K562 (cell line): ENCODE data around the gene TMEM225B. TPM values are rescaled to one million over a fixed set of nuclear protein-coding genes. Genes with fewer than 3 reads are reported as not detected.

Experiments used
- BCL6 ChIP-seq: fragments of 250-450 bp; sonication (Bioruptor Pico); IDR thresholded peaks from 2 replicates; pipeline ENCODE4 v1.4.0; 2020
- BCOR ChIP-seq: fragments of 450-650 bp; IDR thresholded peaks from 2 replicates; pipeline ENCODE4 v1.6.1; 2016
- CTBP1 ChIP-seq: fragments of 450-650 bp; IDR thresholded peaks from 2 replicates; pipeline ENCODE4 v1.6.1; 2016; ENCODE audit warnings: borderline replicate concordance
- GTF2A2 ChIP-seq: IDR thresholded peaks from 2 replicates; pipeline ENCODE4 v1.6.1; 2016; ENCODE audit warnings: mild to moderate bottlenecking, missing genetic modification characterization, missing compliant biosample characterization
- KAT7 ChIP-seq: sonication (generic); formaldehyde crosslinking; IDR thresholded peaks from 2 replicates; pipeline ENCODE4 v1.8.0; 2022; ENCODE audit warnings: missing genetic modification reagents, mild to moderate bottlenecking, borderline replicate concordance
- KDM1A ChIP-seq, 2 experiments: fragments of 450-650 bp; IDR thresholded peaks; 2 replicates each; pipeline ENCODE4 v1.6.1; 2016; ENCODE audit warnings: mild to moderate bottlenecking in 2 of 2
- KLF13 ChIP-seq: fragments of 450-650 bp; IDR thresholded peaks from 2 replicates; pipeline ENCODE4 v1.6.1; 2016; ENCODE audit warnings: missing genetic modification characterization, low read depth, mild to moderate bottlenecking, missing compliant biosample characterization, moderate library complexity, borderline replicate concordance
- MCM7 ChIP-seq, 2 experiments: fragments of 450-650 bp; IDR thresholded peaks; 2 replicates each; pipeline ENCODE4 v1.6.1; 2016 to 2018
- MYC ChIP-seq, 2 experiments: fragments of 250-450 bp in 1 of 2; sonication (Bioruptor Pico) in 1 of 2; IDR thresholded peaks; 2 replicates each; pipeline versions ENCODE4 v1.5.1 to v1.6.1; 2012 to 2021; ENCODE audit warnings: low read depth in 2 of 2, borderline replicate concordance in 1 of 2, improper control_type of control experiment in 1 of 2, low read length in 1 of 2, mild to moderate bottlenecking in 1 of 2, moderate library complexity in 1 of 2
- NFRKB ChIP-seq: fragments of 450-650 bp; IDR thresholded peaks from 2 replicates; pipeline ENCODE4 v1.6.1; 2016; ENCODE audit warnings: low read depth
- NR2C1 ChIP-seq, 2 experiments: fragments of 450-650 bp; IDR thresholded peaks; 2 replicates each; pipeline ENCODE4 v1.6.1; 2017; ENCODE audit warnings: mild to moderate bottlenecking in 2 of 2, antibody characterized with exemption in 1 of 2, inconsistent platforms in 1 of 2, missing compliant biosample characterization in 1 of 2, missing genetic modification characterization in 1 of 2
- NR2C2 ChIP-seq, 2 experiments: fragments of 200-800 bp in 1 of 2; sonication (Bioruptor generic) in 1 of 2; sonication (generic) in 1 of 2; formaldehyde crosslinking in 1 of 2; IDR thresholded peaks; 2 replicates each; pipeline versions ENCODE4 v1.6.1 to v1.8.0; 2016 to 2022; ENCODE audit warnings: mild to moderate bottlenecking in 1 of 2, missing compliant biosample characterization in 1 of 2, missing genetic modification characterization in 1 of 2, missing genetic modification reagents in 1 of 2
- NR3C1 ChIP-seq: sonication (generic); formaldehyde crosslinking; IDR thresholded peaks from 2 replicates; pipeline ENCODE4 v1.8.1; 2022; ENCODE audit warnings: missing genetic modification reagents
- POLR2G ChIP-seq: fragments of 200-400 bp; formaldehyde crosslinking; IDR thresholded peaks from 2 replicates; pipeline ENCODE4 v1.6.1; 2017; ENCODE audit warnings: low read depth, mild to moderate bottlenecking, antibody characterized with exemption, low read length, moderate library complexity
- RAD21 ChIP-seq, 2 experiments: fragments of 250-450 bp in 1 of 2; fragments of 450-650 bp in 1 of 2; sonication (Bioruptor Pico) in 1 of 2; formaldehyde crosslinking in 1 of 2; IDR thresholded peaks in 1 of 2; conservative IDR thresholded peaks in 1 of 2; 2 replicates each; pipeline versions ENCODE4 v1.4.0 to v1.8.0; 2020 to 2022; ENCODE audit warnings: mild to moderate bottlenecking in 2 of 2, moderate library complexity in 1 of 2
- SIN3B ChIP-seq: fragments of 450-650 bp; IDR thresholded peaks from 2 replicates; pipeline ENCODE4 v1.6.1; 2017; ENCODE audit warnings: low read depth, mild to moderate bottlenecking, moderate library complexity
- STAG1 ChIP-seq: sonication (generic); formaldehyde crosslinking; IDR thresholded peaks from 2 replicates; pipeline ENCODE4 v1.5.0; 2020; ENCODE audit warnings: missing genetic modification reagents, borderline replicate concordance
- TAF9B ChIP-seq: fragments of 450-650 bp; IDR thresholded peaks from 2 replicates; pipeline ENCODE4 v1.6.1; 2018; ENCODE audit warnings: mild to moderate bottlenecking; ENCODE audit not compliant: partially characterized antibody
- TGIF2 ChIP-seq: sonication (generic); formaldehyde crosslinking; IDR thresholded peaks from 2 replicates; pipeline ENCODE4 v1.8.1; 2022; ENCODE audit warnings: mild to moderate bottlenecking, missing genetic modification reagents, moderate library complexity
- ZBTB2 ChIP-seq: fragments of 450-650 bp; IDR thresholded peaks from 2 replicates; pipeline ENCODE4 v1.6.1; 2016; ENCODE audit warnings: antibody characterized with exemption
- ZEB2 ChIP-seq: fragments of 450-650 bp; IDR thresholded peaks from 2 replicates; pipeline ENCODE4 v1.6.1; 2016
- ZNF121 ChIP-seq: sonication (generic); formaldehyde crosslinking; conservative IDR thresholded peaks from 2 replicates; pipeline ENCODE4 v1.8.0; 2022; ENCODE audit warnings: missing genetic modification reagents
- ZNF174 ChIP-seq: fragments of 250-450 bp; sonication (Bioruptor Pico); IDR thresholded peaks from 2 replicates; pipeline ENCODE4 v1.4.0; 2020; ENCODE audit warnings: mild to moderate bottlenecking
- ZNF696 ChIP-seq: fragments of 250-450 bp; sonication (Bioruptor Pico); conservative IDR thresholded peaks from 2 replicates; pipeline ENCODE4 v1.4.0; 2020; ENCODE audit warnings: mild to moderate bottlenecking, moderate library complexity
- ZNF780A ChIP-seq: fragments of 250-450 bp; sonication (Bioruptor Pico); IDR thresholded peaks from 2 replicates; pipeline ENCODE4 v1.5.0; 2021; ENCODE audit warnings: mild to moderate bottlenecking
- polyA plus RNA-seq, 8 experiments: library from polyadenylated mRNA; depleted of rRNA in 4 of 8; stranded (reverse) in 5 of 8; unstranded in 3 of 8; fragments of >200 nt; fragmentation: Nextera tagmentation in 2 of 8; fragmentation: Illumina TruSeq in 1 of 8; extraction: Ambion mirVana in 2 of 8; extraction: Trizol in 1 of 8; gene quantifications; 2 replicates each; pipeline versions ENCODE4 v1.2.1 to v1.2.3, GENCODE V29; 2011 to 2014; ENCODE audit warnings: inconsistent platforms in 1 of 8, missing spikeins in 1 of 8
- total RNA-seq, 7 experiments: library from RNA; depleted of rRNA in 6 of 7; stranded (reverse); fragments of >200 nt in 6 of 7; fragmentation: Illumina TruSeq in 2 of 7; extraction: Trizol in 2 of 7; gene quantifications; 2 replicates each; pipeline versions ENCODE4 v1.2.1 to v1.2.3, GENCODE V29; 2011 to 2021; ENCODE audit warnings: low replicate concordance in 1 of 7
- TF ChIP-seq, protein P1 (sequence below): fragments of 250-450 bp; sonication (Bioruptor Pico); IDR thresholded peaks from 2 replicates; pipeline ENCODE4 v1.8.0; 2022; ENCODE audit warnings: inconsistent platforms, mild to moderate bottlenecking, moderate library complexity, borderline replicate concordance

Gene TMEM225B
- total and polyA plus RNA-seq, 9 of the 15 experiments (the other 6 are each of a cell fraction or from before 2014, with no cell fraction given): 0.08 to 0.73 (median 0.56) TPM

DNA sequence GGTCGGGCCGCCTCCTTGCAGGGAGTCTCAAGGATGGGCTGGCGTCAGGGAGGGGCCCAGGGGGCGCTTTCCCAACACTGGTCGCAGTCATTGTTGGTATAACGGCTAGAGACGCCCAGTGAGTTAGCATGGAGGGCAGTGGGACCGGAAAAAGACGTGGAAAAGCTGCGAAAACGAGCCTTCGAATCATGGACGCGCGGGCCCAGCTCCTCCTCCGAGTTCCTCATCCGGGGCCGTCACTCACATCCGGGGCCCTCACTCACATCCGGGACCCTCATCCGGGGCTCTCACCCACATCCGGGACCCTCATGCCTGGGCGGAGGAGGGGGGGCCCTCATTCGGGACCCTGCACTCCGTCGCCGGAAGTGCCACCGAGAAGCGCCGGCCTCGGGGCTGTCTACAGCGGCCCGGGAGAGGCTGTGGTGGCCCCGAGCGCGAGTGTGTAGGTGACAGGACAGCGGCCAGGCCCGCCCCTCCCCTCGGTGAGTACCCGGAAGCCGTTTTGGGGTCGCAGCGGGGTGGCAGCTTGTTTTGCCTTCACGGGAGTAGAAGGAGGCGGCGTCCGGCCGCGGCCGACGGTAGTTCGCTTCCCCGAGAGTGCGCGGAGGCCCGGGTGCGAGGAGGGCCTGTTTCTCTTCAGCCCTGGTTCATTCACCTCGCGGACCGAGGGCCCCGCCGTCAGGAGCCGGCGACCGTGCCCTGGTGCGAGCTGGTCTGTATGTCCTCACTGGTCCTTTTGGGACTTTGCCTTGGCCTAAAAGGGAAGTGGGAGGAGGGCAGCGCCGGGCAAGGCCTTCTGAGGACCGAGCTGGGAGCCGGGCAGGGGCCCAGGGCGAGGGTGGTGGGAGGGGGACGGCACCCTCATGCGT lies 39.5 kb upstream of the TMEM225B start, which contains the start of gene ZNF655 (continued):
- TF ChIP-seq, protein P1, sequence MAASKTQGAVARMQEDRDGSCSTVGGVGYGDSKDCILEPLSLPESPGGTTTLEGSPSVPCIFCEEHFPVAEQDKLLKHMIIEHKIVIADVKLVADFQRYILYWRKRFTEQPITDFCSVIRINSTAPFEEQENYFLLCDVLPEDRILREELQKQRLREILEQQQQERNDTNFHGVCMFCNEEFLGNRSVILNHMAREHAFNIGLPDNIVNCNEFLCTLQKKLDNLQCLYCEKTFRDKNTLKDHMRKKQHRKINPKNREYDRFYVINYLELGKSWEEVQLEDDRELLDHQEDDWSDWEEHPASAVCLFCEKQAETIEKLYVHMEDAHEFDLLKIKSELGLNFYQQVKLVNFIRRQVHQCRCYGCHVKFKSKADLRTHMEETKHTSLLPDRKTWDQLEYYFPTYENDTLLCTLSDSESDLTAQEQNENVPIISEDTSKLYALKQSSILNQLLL (CRISPR knock-in tag): no peak
- TF ChIP-seq ZNF174 (no peak), NR3C1 (CRISPR knock-in tag) (no peak; the same call in 1 of the 2 replicates), ZEB2 (0 out of 2 replicates have a peak, but pooled peaks have one; percentile 20), BCL6 (no peak), ZNF696 (CRISPR knock-in tag) (no peak), CTBP1 (peak; percentile 69; the same call in 1 of the 2 replicates), MCM7 (IDR thresholded peaks at IDR 0.05) (no peak), TAF9B (peak; percentile 83), KAT7 (CRISPR knock-in tag) (peak; percentile 74; the same call in 1 of the 2 replicates), ZNF121 (CRISPR knock-in tag) (0 out of 2 replicates have a peak, but pooled peaks have one; percentile 3), NR2C1 (IDR thresholded peaks at IDR 0.05) (peak; percentile 91), NR2C1 (tag; IDR thresholded peaks at IDR 0.05) (peak; percentile 49), TGIF2 (CRISPR knock-in tag) (peak; percentile 51), NFRKB (peak; percentile 98), GTF2A2 (peak; percentile 48; the same call in 1 of the 2 replicates), SIN3B (peak; percentile 57; the same call in 1 of the 2 replicates), ZBTB2 (0 out of 2 replicates have a peak, but pooled peaks have one; percentile 40), BCOR (no peak), RAD21 (CRISPR knock-in tag; conservative IDR thresholded peaks at IDR 0.05 in 1 of 2, IDR thresholded peaks at IDR 0.05 in 1 of 2) (no peak; a peak in 1 of 4 replicates), KLF13 (tag) (0 out of 2 replicates have a peak, but pooled peaks have one; percentile 36), ZNF780A (CRISPR knock-in tag) (no peak), STAG1 (CRISPR knock-in tag) (peak; percentile 33; the same call in 1 of the 2 replicates), POLR2G (peak; percentile 99), KDM1A (IDR thresholded peaks at IDR 0.05) (no peak), NR2C2 (CRISPR knock-in tag; IDR thresholded peaks at IDR 0.05) (0 out of 2 replicates have a peak, but pooled peaks have one; percentile 30), NR2C2 (tag; IDR thresholded peaks at IDR 0.05) (peak; percentile 92), MYC (IDR thresholded peaks at IDR 0.05; ENCODE audit: low read depth, low read length) (peak; percentile 80), MYC (CRISPR knock-in tag; IDR thresholded peaks at IDR 0.05; ENCODE audit: borderline replicate concordance, low read depth) (peak; percentile 31)
